ENCODE data around the gene PTCD2.
"Not testable (repeated sequence)": the region's sequence is repeated elsewhere in the genome, so short reads cannot be mapped to it uniquely, and the experiment has no call there.

PTCD2 gene

GRCh38 chr5:72313141-72313540 is 7.0 kb upstream of the PTCD2 start:
- H3K4me1 ChIP-seq = peaks cover 4% of the 10 kb centered on the region
- no peak for TF ChIP-seq CTCF (IDR thresholded peaks at IDR 0.05)
- no peak overlapping the region for H2AFZ ChIP-seq
- H3K4me3 ChIP-seq (ENCODE audit: low read depth, low read length) = no peak overlapping the region
- no peaks in the 10 kb centered on the region for H3K27me3 ChIP-seq (ENCODE audit: control insufficient read depth, insufficient read depth, low read length)
- H3K9ac ChIP-seq = no peak overlapping the region
- no peak overlapping the region for H3K27ac ChIP-seq
- H3K4me2 ChIP-seq (ENCODE audit: low read length) = no peak overlapping the region
- H3K9me3 ChIP-seq (ENCODE audit: control insufficient read depth, low read length) = no peaks in the 10 kb centered on the region
- H3K36me3 ChIP-seq (ENCODE audit: control insufficient read depth, insufficient read depth, low read length) = no peaks in the 10 kb centered on the region
- peaks cover 6% of the 10 kb centered on the region for H3K79me2 ChIP-seq

GRCh38 chr5:72314571-72315172 is 5.5 kb upstream of the PTCD2 start:
- Histone ChIP-seq H3K36me3 (ENCODE audit: control insufficient read depth, insufficient read depth, low read length) (no peaks in the 10 kb centered on the region), H3K9me3 (ENCODE audit: control insufficient read depth, low read length) (no peaks in the 10 kb centered on the region), H3K4me3 (ENCODE audit: low read depth, low read length) (no peak overlapping the region), H3K4me2 (ENCODE audit: low read length) (no peak overlapping the region), H3K27ac (no peak overlapping the region), H3K27me3 (ENCODE audit: control insufficient read depth, insufficient read depth, low read length) (no peaks in the 10 kb centered on the region), H3K79me2 (peaks cover 10% of the 10 kb centered on the region), H3K4me1 (no peaks in the 10 kb centered on the region), H3K9ac (no peak overlapping the region), H2AFZ (no peak overlapping the region)
- no peak for TF ChIP-seq CTCF (IDR thresholded peaks at IDR 0.05)

GRCh38 chr5:72319435-72319975 is 668 bp upstream of the PTCD2 start:
- not testable (repeated sequence) for H3K36me3 ChIP-seq (ENCODE audit: control insufficient read depth, insufficient read depth, low read length); H3K27me3 ChIP-seq (ENCODE audit: control insufficient read depth, insufficient read depth, low read length); H3K9ac ChIP-seq; H3K4me1 ChIP-seq; H3K79me2 ChIP-seq; H3K9me3 ChIP-seq (ENCODE audit: control insufficient read depth, low read length)
- Histone ChIP-seq H2AFZ (peak overlapping the region; percentile 99), H3K4me2 (ENCODE audit: low read length) (peak overlapping the region; percentile 91), H3K4me3 (ENCODE audit: low read depth, low read length) (peak overlapping the region; percentile 82), H3K27ac (peak overlapping the region; percentile 48)

- Histone ChIP-seq H3K27ac (no peak overlapping the region), H3K4me1 (no peaks in the 10 kb centered on the region), H3K9me3 (ENCODE audit: control insufficient read depth, low read length) (no peaks in the 10 kb centered on the region), H3K36me3 (ENCODE audit: control insufficient read depth, insufficient read depth, low read length) (no peaks in the 10 kb centered on the region), H3K79me2 (peaks cover 3% of the 10 kb centered on the region), H3K27me3 (ENCODE audit: control insufficient read depth, insufficient read depth, low read length) (no peaks in the 10 kb centered on the region), H3K9ac (no peak overlapping the region), H3K4me3 (ENCODE audit: low read depth, low read length) (no peak overlapping the region), H2AFZ (no peak overlapping the region), H3K4me2 (ENCODE audit: low read length) (no peak overlapping the region)
- TF ChIP-seq CTCF (IDR thresholded peaks at IDR 0.05) = no peak
Observed at GRCh38 chr5:72324189-72324825, 4.1 kb downstream of the PTCD2 start.

GRCh38 chr5:72325566-72326305 is 5.6 kb downstream of the PTCD2 start:
- H3K4me3 ChIP-seq (ENCODE audit: low read depth, low read length) = no peak overlapping the region
- H3K4me1 ChIP-seq = no peaks in the 10 kb centered on the region
- no peak overlapping the region for H3K27ac ChIP-seq
- no peak overlapping the region for H2AFZ ChIP-seq
- H3K9ac ChIP-seq = no peak overlapping the region
- H3K9me3 ChIP-seq (ENCODE audit: control insufficient read depth, low read length) = no peaks in the 10 kb centered on the region
- no peak overlapping the region for H3K4me2 ChIP-seq (ENCODE audit: low read length)
- no peak for TF ChIP-seq CTCF (IDR thresholded peaks at IDR 0.05)
- no peaks in the 10 kb centered on the region for H3K27me3 ChIP-seq (ENCODE audit: control insufficient read depth, insufficient read depth, low read length)
- H3K36me3 ChIP-seq (ENCODE audit: control insufficient read depth, insufficient read depth, low read length) = no peaks in the 10 kb centered on the region
- no peaks in the 10 kb centered on the region for H3K79me2 ChIP-seq
